GM19351 (cell line): Measurements from ENCODE around the gene BCL10.

Experiments
- ATAC-seq: cut with Tn5 transposase; IDR thresholded peaks from one replicate; pipeline ENCODE4 v1.9.1; 2021; ENCODE audit warnings: mild to moderate bottlenecking, moderate library complexity; ENCODE audit not compliant: unreplicated experiment

BCL10 gene

DNA sequence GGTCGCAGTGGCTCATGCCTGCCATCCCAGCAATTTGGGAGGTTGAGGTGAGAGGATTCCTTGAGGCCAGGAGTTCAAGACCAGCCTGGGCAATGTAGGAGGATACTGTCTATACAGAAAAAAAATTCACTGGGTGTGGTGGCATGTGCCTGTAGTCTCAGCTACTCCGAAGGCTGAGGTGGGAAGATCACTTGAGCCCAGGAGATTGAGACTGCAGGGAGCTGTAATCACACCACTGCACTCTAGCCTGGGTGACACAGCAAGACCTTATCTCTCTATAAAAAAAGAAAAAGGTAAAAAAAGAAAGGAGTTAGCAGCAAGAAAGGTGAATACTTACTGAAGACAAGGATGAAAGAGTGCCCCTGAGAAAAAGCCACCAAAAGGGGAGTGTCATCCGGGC, 23.7 kb upstream of the BCL10 start:
- ATAC-seq, result no peak

- ATAC-seq, result peak; percentile 88
These were observed 21.6 kb upstream of the BCL10 start for GRCh38 chr1:85297855-85298629.

DNA sequence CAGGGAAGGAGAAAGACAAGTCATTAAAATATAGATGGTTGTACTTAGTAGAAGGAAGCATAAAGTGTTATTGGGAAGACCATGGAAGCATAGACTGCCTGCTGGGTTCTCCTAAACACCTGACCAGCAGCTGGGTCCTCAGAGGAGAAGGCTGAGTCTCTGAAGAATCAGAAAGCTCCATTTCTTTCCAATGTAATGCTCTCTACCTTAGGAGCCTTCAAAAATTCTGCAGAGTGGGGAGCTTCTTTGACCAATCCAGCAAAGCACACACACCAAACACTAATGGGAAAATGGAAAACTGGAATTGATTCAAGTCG, 21.1 kb upstream of the BCL10 start:
- no peak for ATAC-seq

- no peak for ATAC-seq
These were observed 20.5 kb upstream of the BCL10 start for GRCh38 chr1:85296980-85297379.

- no peak for ATAC-seq
These were observed 19.2 kb upstream of the BCL10 start for GRCh38 chr1:85295654-85296053.

GRCh38 chr1:85295006-85295431, 18.6 kb upstream of the BCL10 start:
- ATAC-seq, result no peak

- ATAC-seq, result no peak
These were observed 14.4 kb upstream of the BCL10 start for GRCh38 chr1:85290826-85291225.

- ATAC-seq, result peak; percentile 44
These were observed 13.5 kb upstream of the BCL10 start for GRCh38 chr1:85289848-85290335.

DNA sequence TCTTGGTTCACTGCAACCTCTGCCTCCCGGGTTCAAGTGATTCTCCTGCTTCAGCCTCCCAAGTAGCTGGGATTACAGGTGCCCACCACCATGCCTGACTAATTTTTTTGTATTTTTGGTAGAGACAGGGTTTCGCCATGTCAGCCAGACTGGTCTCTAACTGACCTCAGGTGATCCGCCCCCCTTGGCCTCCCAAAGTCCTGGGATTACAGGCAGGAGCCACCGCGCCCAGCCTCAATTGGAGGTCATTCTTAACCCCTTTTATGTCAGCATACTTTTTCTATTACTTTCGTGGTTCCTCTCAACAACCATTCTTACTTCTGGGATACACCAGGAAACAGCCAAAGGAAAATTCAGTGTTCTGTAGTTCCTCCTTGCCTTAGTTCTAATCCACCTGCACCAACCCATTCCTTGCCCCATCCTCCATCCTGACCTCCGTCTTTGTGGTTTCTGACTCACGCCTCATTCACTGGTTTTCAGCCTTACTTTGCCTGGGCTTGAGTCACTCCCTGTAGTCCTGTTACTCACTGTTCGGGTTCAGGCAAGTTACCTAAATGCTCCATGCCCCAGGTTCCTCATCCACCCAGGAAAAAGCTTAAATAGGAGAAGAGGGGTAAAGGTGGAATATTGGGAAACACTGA, 12.9 kb upstream of the BCL10 start:
- ATAC-seq, result peak; percentile 14

GRCh38 chr1:85284202-85284601, 7.8 kb upstream of the BCL10 start:
- ATAC-seq, result no peak

GRCh38 chr1:85283475-85284199, 7.2 kb upstream of the BCL10 start:
- ATAC-seq, result no peak

DNA sequence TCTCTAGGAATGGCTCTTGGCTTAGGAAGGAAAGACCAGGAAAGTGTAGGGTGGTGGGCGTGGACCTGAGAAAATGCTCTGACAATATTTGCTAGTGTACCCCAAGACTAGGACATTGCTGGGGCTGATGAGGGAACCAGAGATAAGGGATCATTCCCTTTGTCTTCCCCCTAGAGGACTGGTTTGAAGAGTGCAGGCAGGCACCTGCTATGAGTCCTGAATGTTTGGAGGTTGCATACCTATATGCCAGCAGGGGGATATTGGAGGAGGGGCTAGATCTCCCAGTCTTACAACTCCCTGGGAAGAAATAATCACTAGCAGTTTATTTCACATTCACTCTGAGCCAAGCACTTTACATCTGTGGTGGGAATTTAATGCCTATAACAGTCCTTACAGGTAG, 6.0 kb upstream of the BCL10 start:
- ATAC-seq, result no peak

- ATAC-seq, result no peak
These were observed 4.2 kb upstream of the BCL10 start for GRCh38 chr1:85280636-85281035.

GRCh38 chr1:85279458-85280080, 3.1 kb upstream of the BCL10 start:
- no peak for ATAC-seq

GRCh38 chr1:85278853-85279314, 2.5 kb upstream of the BCL10 start:
- ATAC-seq, result peak; percentile 17

- no peak for ATAC-seq
These were observed 1.4 kb upstream of the BCL10 start for GRCh38 chr1:85277802-85278201.

DNA sequence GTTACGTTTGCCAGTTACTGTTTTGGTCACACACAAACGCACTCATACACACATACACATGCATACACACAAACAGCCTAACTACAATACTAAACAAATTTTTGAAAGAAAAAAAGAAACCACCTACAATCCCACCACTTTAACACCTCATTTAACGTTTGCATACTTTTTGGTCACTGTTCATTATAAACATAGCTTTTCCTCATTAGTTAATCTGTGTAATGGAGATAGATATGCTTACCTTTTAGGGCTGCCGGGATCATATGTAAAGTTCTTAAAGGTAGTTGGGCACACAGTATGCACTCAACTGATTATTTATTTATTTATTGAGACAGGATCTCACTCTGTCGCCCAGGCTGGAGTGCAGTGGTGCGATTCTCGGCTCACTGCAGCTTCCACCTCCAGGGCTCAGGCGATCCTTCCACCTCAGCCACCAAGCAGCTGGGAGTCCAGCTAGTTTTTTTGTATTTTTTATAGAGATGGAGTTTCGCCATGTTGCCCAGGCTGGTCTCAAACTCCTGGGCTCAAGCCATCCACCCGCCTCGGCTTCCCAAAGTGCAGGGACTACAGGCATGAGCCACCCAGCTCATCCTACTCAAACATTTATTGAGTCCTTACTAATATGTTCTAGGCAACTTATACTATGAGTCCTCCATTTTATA, 677 bp upstream of the BCL10 start:
- ATAC-seq, result no peak

DNA sequence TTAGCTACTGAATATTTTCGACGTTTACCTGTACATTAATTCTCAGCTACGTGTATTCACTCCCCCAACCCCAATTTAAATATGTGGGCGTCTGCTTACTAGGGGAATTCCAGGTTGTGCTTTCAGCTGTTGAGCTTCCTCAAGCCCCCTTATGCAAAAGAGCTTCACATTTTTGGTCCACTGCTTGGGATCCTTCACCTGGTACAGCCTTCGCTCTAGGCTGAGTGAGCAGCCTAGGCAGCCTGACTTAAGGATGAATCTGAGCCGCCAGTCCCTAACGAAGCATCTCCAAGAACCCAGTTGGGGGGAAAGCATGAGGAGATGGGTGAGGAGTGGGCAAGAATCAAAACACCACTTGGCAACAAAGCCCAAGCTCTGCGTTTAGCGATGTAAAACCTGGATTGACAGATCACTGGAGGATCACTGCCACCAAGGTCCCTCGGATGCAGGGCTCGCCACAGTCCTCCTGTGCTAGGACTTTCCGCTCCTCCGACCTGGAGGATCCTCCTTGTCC, 674 bp downstream of the BCL10 start:
- no peak for ATAC-seq

GRCh38 chr1:85274969-85275453, 1.4 kb downstream of the BCL10 start:
- no peak for ATAC-seq

DNA sequence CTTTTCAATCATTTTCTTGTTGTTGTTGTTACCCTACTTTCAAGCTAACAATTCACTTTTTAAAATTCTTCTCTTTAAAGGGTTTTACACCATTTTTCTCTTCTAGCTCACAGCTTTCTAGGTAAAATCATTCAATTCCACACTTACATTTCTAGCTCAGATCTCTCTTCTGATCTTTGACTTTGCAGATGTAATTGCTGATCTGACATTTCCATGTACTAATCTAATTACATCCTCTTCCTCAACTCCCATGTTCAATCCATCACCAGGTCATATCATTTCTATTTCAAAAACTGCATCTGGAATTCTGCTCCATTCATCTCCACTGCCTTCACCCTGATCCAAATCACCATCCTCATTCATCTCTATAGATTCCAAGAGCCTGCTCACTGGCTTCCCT, 3.0 kb downstream of the BCL10 start:
- ATAC-seq, result no peak
